OCI-LY1 (cell line): ENCODE data around the gene NKPD1.

Source experiments
- EZH2 ChIP-seq: fragments of 200-600 bp; sonication (generic), shearing (Covaris generic); IDR thresholded peaks from 2 replicates; pipeline ENCODE4 v1.8.0; 2017; ENCODE audit warnings: borderline replicate concordance, mixed run types, mild to moderate bottlenecking, antibody characterized with exemption, low read length, moderate library complexity, mixed read lengths
- TF ChIP-seq, protein P1 (sequence below): fragments of 200-600 bp; sonication (generic), shearing (Covaris generic); IDR thresholded peaks from 2 replicates; pipeline ENCODE4 v1.5.1; 2017; ENCODE audit warnings: mild to moderate bottlenecking, antibody characterized with exemption, low read length, moderate library complexity, mixed read lengths

GRCh38 chr19:45184115-45184514, 23.3 kb upstream of the NKPD1 start:
- TF ChIP-seq, protein P1, sequence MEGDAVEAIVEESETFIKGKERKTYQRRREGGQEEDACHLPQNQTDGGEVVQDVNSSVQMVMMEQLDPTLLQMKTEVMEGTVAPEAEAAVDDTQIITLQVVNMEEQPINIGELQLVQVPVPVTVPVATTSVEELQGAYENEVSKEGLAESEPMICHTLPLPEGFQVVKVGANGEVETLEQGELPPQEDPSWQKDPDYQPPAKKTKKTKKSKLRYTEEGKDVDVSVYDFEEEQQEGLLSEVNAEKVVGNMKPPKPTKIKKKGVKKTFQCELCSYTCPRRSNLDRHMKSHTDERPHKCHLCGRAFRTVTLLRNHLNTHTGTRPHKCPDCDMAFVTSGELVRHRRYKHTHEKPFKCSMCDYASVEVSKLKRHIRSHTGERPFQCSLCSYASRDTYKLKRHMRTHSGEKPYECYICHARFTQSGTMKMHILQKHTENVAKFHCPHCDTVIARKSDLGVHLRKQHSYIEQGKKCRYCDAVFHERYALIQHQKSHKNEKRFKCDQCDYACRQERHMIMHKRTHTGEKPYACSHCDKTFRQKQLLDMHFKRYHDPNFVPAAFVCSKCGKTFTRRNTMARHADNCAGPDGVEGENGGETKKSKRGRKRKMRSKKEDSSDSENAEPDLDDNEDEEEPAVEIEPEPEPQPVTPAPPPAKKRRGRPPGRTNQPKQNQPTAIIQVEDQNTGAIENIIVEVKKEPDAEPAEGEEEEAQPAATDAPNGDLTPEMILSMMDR, result no peak
- TF ChIP-seq EZH2, result no peak
